Urothelium cell line (cell line): Measurements from ENCODE around the gene ADAM21.
"Not testable (repeated sequence)": the region's sequence is repeated elsewhere in the genome, so short reads cannot be mapped to it uniquely, and the experiment has no call there.

ENCODE experiments used
- DNase-seq: peaks from one replicate; pipeline ENCODE4 v3.0.0; 2011; ENCODE audit warnings: low spot score, mixed read lengths
- FAIRE-seq: peaks from 2 replicates; lab custom pipeline; 2011; peaks lifted over from hg19 to GRCh38; lab: Jason Lieb, UNC

ADAM21 gene

GRCh38 chr14:70475459-70475858 is 23.5 kb downstream of the ADAM21 start:
- FAIRE-seq, DNase-seq: not testable (repeated sequence)

DNA sequence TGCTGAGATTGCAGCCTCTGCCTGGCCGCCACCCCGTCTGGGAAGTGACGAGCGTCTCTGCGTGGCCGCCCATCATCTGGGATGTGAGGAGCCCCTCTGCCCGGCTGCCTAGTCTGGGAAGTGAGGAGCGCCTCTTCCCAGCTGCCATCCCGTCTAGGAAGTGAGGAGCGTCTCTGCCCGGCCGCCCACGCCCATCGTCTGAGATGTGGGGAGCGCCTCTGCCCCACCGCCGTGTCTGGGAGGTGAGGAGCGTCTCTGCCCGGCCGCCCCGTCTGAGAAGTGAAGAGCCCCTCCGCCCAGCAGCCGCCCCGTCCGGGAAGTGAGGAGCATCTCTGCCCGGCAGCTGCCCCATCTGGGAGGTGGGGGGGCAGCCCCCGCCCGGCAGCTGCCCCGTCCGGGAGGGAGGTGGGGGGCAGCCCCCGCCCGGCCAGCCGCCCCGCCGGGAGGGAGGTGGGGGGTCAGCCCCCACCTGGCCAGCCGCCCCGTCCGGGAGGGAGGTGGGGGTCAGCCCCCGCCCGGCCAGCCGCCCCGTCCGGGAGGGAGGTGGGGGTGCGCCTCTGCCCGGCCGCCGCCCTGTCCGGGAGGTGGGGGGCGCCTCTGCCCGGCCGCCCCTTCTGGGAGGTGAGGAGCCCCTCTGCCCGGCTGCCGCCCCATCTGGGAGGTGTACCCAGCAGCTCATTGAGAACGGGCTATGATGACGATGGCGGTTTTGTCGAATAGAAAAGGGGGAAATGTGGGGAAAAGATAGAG is 25.6 kb downstream of the ADAM21 start:
- FAIRE-seq, DNase-seq: not testable (repeated sequence)

- FAIRE-seq (no peak), DNase-seq (no peak)
Measured at GRCh38 chr14:70489579-70490200, 37.7 kb downstream of the ADAM21 start.

GRCh38 chr14:70498191-70498590 is 46.2 kb downstream of the ADAM21 start:
- FAIRE-seq (no peak), DNase-seq (no peak)
